Measurements from ENCODE around the gene PCK1.

The PCK1 gene

GRCh38 chr20:57608516-57608915 lies 47.6 kb downstream of the PCK1 start:
- DNase-seq (ENCODE audit: low spot score) = no peak

GRCh38 chr20:57609086-57609841 lies 48.4 kb downstream of the PCK1 start:
- DNase-seq (ENCODE audit: low spot score) = no peak

DNA sequence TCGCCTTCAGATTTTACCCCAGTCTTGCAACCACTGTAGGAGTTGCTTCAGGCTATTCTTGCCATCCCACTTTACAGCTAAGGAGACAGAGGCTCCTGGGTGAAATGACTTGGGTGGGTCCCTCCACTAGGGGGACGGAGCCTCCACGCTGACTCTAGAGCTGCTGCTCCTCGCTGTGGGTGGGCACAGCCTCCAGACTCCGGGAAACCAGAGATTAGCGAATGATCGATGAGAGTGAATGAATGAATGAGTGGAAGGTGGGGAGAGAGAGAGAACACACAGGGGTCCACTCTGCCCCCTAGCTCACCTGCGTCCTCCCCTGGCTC lies 48.9 kb downstream of the PCK1 start:
- DNase-seq (ENCODE audit: low spot score) = no peak

DNA sequence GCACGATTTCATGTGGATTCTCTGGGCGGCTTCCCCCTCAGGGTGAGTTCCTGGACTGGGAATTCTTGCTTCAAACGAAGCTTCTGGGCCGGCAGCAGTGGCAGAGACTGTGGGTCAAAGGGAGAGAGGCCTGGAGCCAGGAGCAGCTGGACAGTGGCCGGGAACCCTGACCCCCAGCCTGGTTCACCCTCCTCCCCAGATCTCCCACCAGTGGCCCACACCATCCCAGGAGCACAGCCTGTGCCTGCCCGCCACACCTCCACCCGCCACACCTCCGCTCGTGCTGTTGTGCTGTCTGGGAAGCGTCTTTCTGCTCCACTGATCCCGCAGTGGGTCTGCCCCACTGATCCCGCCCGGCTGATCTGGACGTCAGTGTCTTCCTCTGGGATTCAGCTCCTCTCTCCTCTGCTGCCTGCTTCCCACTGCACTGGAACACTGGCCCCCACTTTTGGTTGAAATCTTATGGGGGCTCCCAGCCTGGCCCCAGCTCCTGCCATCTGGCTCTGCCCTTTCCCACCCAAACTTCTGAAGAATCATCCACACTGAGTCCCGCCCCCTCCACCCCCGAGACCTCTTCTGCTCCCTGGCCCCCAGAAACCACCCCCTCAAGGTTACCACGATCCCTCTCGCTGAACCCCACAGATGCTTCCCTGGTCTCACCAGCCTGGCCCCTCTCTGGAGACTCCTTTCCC lies 49.5 kb downstream of the PCK1 start:
- DNase-seq (ENCODE audit: low spot score) = no peak

DNA sequence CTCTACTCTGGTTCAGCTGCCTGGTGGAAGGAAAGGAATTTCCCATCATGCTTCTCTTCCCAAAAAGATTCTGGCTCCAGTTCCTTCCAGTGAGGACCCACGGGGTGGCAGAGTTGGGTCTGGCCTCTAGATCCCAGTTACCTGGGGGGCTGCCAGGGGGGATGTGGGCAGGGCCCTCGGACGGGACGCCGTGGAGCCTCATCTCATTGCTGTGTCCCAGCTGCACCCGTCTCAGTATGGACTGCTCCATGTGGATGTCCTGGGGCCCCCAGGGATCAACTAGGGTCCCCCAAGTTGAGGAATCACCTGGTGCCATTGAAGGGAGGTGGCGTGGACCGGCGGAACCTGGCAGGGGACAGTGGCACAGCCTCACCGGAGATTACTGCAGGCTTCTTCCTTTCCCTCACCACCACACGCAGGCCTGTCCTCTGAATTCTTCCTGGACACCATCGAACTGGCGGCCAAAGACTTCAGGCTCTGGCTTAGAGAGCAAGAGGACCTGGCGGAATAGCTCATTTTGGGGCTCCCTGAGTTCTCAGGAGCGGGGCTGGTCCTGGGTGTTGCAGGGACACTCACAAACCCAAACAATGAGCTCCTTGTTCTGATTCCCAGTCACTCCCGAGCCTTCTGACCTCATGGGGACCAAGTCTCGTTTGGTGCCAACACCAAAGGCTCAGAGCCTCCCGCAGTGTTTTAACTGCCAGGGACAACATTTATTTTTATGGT lies 50.8 kb downstream of the PCK1 start:
- DNase-seq (ENCODE audit: low spot score) = no peak

GRCh38 chr20:57612436-57612835 lies 51.5 kb downstream of the PCK1 start:
- DNase-seq (ENCODE audit: low spot score) = no peak

GRCh38 chr20:57612916-57613315 lies 52.0 kb downstream of the PCK1 start:
- no peak for DNase-seq (ENCODE audit: low spot score)

DNA sequence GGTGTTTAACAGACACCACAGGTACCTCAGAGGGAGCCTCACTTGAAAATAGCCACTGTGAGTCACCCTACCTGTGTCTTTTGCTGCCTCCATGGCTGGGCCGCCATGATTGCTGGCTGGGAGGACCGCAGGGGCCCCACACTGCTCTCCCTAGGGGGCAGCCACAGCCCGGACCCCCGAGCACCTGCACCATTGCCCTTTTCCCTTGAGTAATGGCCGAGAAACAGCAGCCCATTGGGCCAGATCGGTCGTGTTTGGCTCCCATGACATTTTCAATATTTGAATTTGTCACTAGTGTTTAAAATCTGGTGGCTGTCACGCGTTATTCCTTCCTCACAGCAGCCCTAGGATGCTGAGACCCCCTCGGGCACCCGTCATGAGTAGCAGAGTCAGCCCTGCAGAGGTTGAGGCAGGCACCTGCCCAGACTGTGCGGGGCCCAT lies 52.6 kb downstream of the PCK1 start:
- no peak for DNase-seq (ENCODE audit: low spot score)

DNA sequence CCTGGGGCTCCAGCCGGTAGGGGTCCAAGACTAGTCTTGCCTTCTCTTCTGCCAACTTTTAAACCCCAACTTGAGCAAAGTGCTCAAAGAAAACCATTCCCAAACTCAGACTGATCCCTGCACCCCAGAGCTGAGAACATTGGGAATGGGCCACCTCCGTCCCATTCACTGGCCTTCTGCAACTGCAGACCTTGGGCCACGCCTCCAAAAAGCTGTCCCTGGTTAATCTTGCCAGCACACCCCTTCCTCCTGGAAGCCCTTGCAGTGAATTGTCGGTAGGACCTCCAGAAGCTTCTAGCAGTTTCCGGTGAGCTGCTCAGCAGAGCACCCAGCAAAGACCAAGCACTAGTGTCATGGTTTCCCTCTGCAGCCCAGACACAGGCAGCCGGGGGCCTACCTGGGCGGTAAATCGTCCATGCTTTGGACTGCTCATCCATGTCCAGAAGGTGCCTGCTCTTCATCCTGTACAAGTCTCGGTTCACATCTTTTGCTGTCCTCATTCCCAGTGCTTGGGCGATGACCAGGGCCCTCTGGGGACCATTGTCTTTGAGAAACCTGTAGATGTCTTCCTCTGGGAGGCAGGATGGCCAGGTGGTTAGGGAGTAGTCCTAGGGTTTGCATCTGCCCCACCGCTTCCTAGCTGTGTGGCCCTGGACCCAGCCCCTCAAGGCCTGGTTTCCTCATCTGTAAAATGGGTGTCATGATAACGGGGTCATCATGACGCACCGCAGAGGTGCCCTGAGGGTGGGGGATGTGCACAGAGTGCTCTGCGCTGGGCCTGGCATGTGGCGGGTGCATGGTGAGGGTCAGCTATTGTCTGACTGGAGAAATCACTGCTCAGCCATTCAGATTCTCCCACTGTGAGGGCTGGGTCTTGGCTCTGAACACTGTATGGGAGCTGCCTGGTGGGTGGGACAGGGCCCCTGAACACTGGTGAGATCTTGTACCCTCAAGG lies 53.9 kb downstream of the PCK1 start:
- no peak for DNase-seq (ENCODE audit: low spot score)

- DNase-seq (ENCODE audit: low spot score) = no peak
Observed at GRCh38 chr20:57615445-57615811, 54.5 kb downstream of the PCK1 start.

DNA sequence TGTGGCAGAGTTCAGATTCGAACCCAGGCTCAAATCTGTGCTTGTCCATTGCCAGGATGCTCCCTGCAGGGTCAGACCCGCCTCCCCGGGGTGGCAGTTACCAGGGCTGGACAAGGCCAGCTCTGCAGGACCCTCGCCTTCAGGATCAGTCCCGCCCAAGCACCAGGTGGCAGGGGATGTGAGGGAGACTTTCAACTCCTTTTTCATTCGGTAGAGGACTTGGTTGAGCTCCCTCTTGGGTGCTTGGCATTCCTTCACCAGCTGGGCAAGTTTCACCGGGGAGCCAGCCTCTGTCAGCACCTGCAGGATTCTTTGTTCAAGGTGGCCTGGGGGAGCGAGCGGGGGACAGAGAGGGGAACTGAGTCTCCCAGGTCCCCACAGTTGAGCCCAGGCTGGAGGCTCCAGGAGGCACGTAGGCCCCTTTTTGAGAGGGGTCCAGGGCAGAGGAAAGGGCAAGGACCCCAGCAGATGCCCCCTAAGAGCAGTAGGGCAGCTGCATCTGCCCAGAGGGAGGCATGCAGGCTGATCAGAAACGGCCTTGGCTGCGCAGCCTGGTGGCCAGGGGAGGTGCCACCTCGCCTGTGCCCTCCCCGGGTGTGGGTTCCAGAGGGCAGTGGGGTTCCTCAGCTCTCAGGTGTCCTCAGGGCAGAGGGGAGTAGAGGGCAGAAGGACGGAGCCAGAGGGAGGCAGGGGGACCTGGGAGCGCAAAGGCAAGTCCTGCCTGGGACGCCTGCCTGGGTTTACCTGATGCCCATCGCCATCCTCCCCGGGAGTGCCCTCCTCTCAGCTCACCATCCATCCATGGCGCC lies 55.4 kb downstream of the PCK1 start:
- no peak for DNase-seq (ENCODE audit: low spot score)

GRCh38 chr20:57617079-57617795 lies 56.3 kb downstream of the PCK1 start:
- DNase-seq (ENCODE audit: low spot score) = no peak

Measured in kidney capillary endothelial cell (primary cell).